K562 (cell line): ENCODE results near the gene COL7A1. TPM values are rescaled to one million over a fixed set of nuclear protein-coding genes. Genes with fewer than 3 reads are reported as not detected.
A peak's percentile ranks its signal among the peaks of the same experiment; 100 is the strongest.

ENCODE experiments used
- ARID2 ChIP-seq: fragments of 450-650 bp; IDR thresholded peaks from 2 replicates; pipeline ENCODE4 v1.6.1; 2017; ENCODE audit warnings: antibody characterized with exemption, mild to moderate bottlenecking
- COPS2 ChIP-seq: fragments of 450-650 bp; conservative IDR thresholded peaks from 2 replicates; pipeline ENCODE4 v1.6.1; 2016; ENCODE audit warnings: mild to moderate bottlenecking, moderate library complexity
- DEAF1 ChIP-seq: fragments of 450-650 bp; formaldehyde crosslinking; IDR thresholded peaks from 2 replicates; pipeline ENCODE4 v1.4.0; 2020; ENCODE audit warnings: mild to moderate bottlenecking, moderate library complexity
- GABPB1 ChIP-seq: sonication (generic); formaldehyde crosslinking; IDR thresholded peaks from 2 replicates; pipeline ENCODE4 v1.8.0; 2022; ENCODE audit warnings: mild to moderate bottlenecking, missing genetic modification reagents
- HDAC1 ChIP-seq, 2 experiments: fragments of 450-650 bp; IDR thresholded peaks; 2 replicates each; pipeline ENCODE4 v1.6.1; 2016 to 2017; ENCODE audit warnings: inconsistent platforms in 1 of 2, mild to moderate bottlenecking in 1 of 2, moderate library complexity in 1 of 2
- JUNB ChIP-seq: fragments of 450-650 bp; formaldehyde crosslinking; conservative IDR thresholded peaks from 2 replicates; pipeline ENCODE4 v1.4.0; 2020; ENCODE audit warnings: mild to moderate bottlenecking
- MLX ChIP-seq, 2 experiments: fragments of 450-650 bp in 1 of 2; sonication (generic) in 1 of 2; formaldehyde crosslinking; conservative IDR thresholded peaks; 2 replicates each; pipeline versions ENCODE4 v1.4.0 to v1.8.1; 2020 to 2022; ENCODE audit warnings: mild to moderate bottlenecking in 1 of 2, missing genetic modification reagents in 1 of 2
- NR4A1 ChIP-seq, 2 experiments: fragments of 250-450 bp in 1 of 2; fragments of 450-650 bp in 1 of 2; sonication (Bioruptor Pico) in 1 of 2; IDR thresholded peaks; 2 replicates each; pipeline versions ENCODE4 v1.4.0 to v1.6.1; 2016 to 2020; ENCODE audit warnings: mild to moderate bottlenecking in 2 of 2, missing compliant biosample characterization in 1 of 2, missing genetic modification characterization in 1 of 2, moderate library complexity in 1 of 2
- PATZ1 ChIP-seq: fragments of 250-450 bp; sonication (Bioruptor Pico); IDR thresholded peaks from 2 replicates; pipeline ENCODE4 v1.5.0; 2020; ENCODE audit warnings: mild to moderate bottlenecking, borderline replicate concordance
- PKNOX1 ChIP-seq: fragments of 450-650 bp; IDR thresholded peaks from 2 replicates; pipeline ENCODE4 v1.6.1; 2016
- POLR2AphosphoS2 ChIP-seq: IDR thresholded peaks from 2 replicates; pipeline ENCODE4 v1.6.1; 2012; ENCODE audit warnings: low read length, improper control_type of control experiment
- POLR2B ChIP-seq: fragments of 450-650 bp; IDR thresholded peaks from 2 replicates; pipeline ENCODE4 v1.6.1; 2018; ENCODE audit warnings: low read depth; ENCODE audit not compliant: partially characterized antibody
- RFX1 ChIP-seq: fragments of 450-650 bp; IDR thresholded peaks from 2 replicates; pipeline ENCODE4 v1.6.1; 2016; ENCODE audit warnings: mild to moderate bottlenecking, moderate library complexity
- SIRT6 ChIP-seq: IDR thresholded peaks from one replicate; pipeline ENCODE4 v1.6.1; 2012; ENCODE audit warnings: low read depth, mild to moderate bottlenecking, control low read depth, inconsistent platforms, low read length, moderate library complexity
- TAF1 ChIP-seq: IDR thresholded peaks from 2 replicates; pipeline ENCODE4 v1.6.1; 2011; ENCODE audit warnings: mild to moderate bottlenecking, low read length, moderate library complexity; ENCODE audit not compliant: insufficient read depth, control insufficient read depth, severe bottlenecking; ENCODE audit errors: extremely low read depth
- ZNF165 ChIP-seq: fragments of 250-450 bp; sonication (Bioruptor Pico); IDR thresholded peaks from 2 replicates; pipeline ENCODE4 v1.4.0; 2020; ENCODE audit warnings: borderline replicate concordance
- ZNF282 ChIP-seq: sonication (generic); formaldehyde crosslinking; IDR thresholded peaks from 2 replicates; pipeline ENCODE4 v1.8.1; 2023; ENCODE audit warnings: missing genetic modification reagents
- ZNF384 ChIP-seq: IDR thresholded peaks from 2 replicates; pipeline ENCODE4 v1.6.1; 2012; ENCODE audit warnings: low read depth, low read length, improper control_type of control experiment
- ZNF668 ChIP-seq: fragments of 250-450 bp; sonication (Bioruptor Pico); IDR thresholded peaks from 2 replicates; pipeline ENCODE4 v1.8.0; 2022; ENCODE audit warnings: mild to moderate bottlenecking, inconsistent platforms
- polyA plus RNA-seq, 8 experiments: library from polyadenylated mRNA; depleted of rRNA in 4 of 8; stranded (reverse) in 5 of 8; unstranded in 3 of 8; fragments of >200 nt; fragmentation: Nextera tagmentation in 2 of 8; fragmentation: Illumina TruSeq in 1 of 8; extraction: Ambion mirVana in 2 of 8; extraction: Trizol in 1 of 8; gene quantifications; 2 replicates each; pipeline versions ENCODE4 v1.2.1 to v1.2.3, GENCODE V29; 2011 to 2014; ENCODE audit warnings: inconsistent platforms in 1 of 8, missing spikeins in 1 of 8
- total RNA-seq, 7 experiments: library from RNA; depleted of rRNA in 6 of 7; stranded (reverse); fragments of >200 nt in 6 of 7; fragmentation: Illumina TruSeq in 2 of 7; extraction: Trizol in 2 of 7; gene quantifications; 2 replicates each; pipeline versions ENCODE4 v1.2.1 to v1.2.3, GENCODE V29; 2011 to 2021; ENCODE audit warnings: low replicate concordance in 1 of 7

The COL7A1 gene
- total and polyA plus RNA-seq, 9 of the 15 experiments (the other 6 are each of a cell fraction or from before 2014, with no cell fraction given): 0.09 to 0.66 (median 0.35) TPM; not detected in 3

- no peak for TF ChIP-seq PKNOX1
- TF ChIP-seq POLR2B: no peak
- no peak for TF ChIP-seq POLR2AphosphoS2
- TF ChIP-seq SIRT6: no peak
- no peak for TF ChIP-seq RFX1
- no peak for TF ChIP-seq COPS2
- TF ChIP-seq ZNF668 (CRISPR knock-in tag): no peak
- TF ChIP-seq ZNF165 (CRISPR knock-in tag): no peak
- peak; percentile 66; the same call in 1 of the 2 replicates for TF ChIP-seq GABPB1 (CRISPR knock-in tag)
- peak; percentile 46 for TF ChIP-seq TAF1
- TF ChIP-seq ZNF384: no peak
- TF ChIP-seq PATZ1: no peak
- no peak for TF ChIP-seq MLX (CRISPR knock-in tag; conservative IDR thresholded peaks at IDR 0.05)
- no peak for TF ChIP-seq ARID2
- TF ChIP-seq DEAF1 (CRISPR knock-in tag): no peak
- no peak for TF ChIP-seq ZNF282 (CRISPR knock-in tag)
- peak in 1 of 2 experiments; percentile 70; a peak in 2 of 4 replicates for TF ChIP-seq HDAC1 (IDR thresholded peaks at IDR 0.05)
- TF ChIP-seq JUNB: no peak
- no peak for TF ChIP-seq NR4A1 (CRISPR knock-in tag; IDR thresholded peaks at IDR 0.05)
- TF ChIP-seq NR4A1 (tag; IDR thresholded peaks at IDR 0.05): no peak
Measured at GRCh38 chr3:48635222-48636021, 40.3 kb upstream of the COL7A1 start, which contains the start of gene SLC26A6 (continued).
